Measurements from ENCODE around the gene SPATA7. TPM values are rescaled to one million over a fixed set of nuclear protein-coding genes. Genes with fewer than 3 reads are reported as not detected.

SPATA7 gene
- total RNA-seq (1 to 10 TPM; 3.4 to 3.7 TPM), polyA plus RNA-seq (1 to 10 TPM; 4.2 to 8.5 TPM)

- Mint-ChIP-seq H3K36me3 (peaks cover 0 to 9% of the 10 kb centered on the region in 2 donors), H3K9me3 (peaks cover 0 to 2% (median 0%) of the 10 kb centered on the region in 8 donors), H3K27ac (peak within 1 kb of the TSS; percentile 75 to 96 (median 93)), H3K4me3 (peak within 1 kb of the TSS; percentile 95 to 97 (median 96)), H3K4me1 (peaks cover 10 to 23% (median 16%) of the 10 kb centered on the region in 4 donors), H3K27me3 (no peaks in the 10 kb centered on the region)
- Histone ChIP-seq H3K9me3 (ENCODE audit: control insufficient read depth in 1 of 2, low read length in 2 of 2) (no peaks in the 10 kb centered on the region), H3K27ac (ENCODE audit: low read depth, low read length) (peak within 1 kb of the TSS; percentile 72), H3K27me3 (ENCODE audit: insufficient read depth, low read length) (no peaks in the 10 kb centered on the region), H3K4me3 (ENCODE audit: low read length in 2 of 2) (peak within 1 kb of the TSS; percentile 97 to 98), H3K36me3 (ENCODE audit: insufficient read depth, low read length) (no peaks in the 10 kb centered on the region), H3K4me1 (ENCODE audit: insufficient read depth, low read length) (peaks cover 15% of the 10 kb centered on the region)
- ChIA-PET POLR2A (ENCODE audit: partially characterized antibody) (interaction anchor here (1.5 kb wide), 1 partner anchor 393 kb away, joined by 4 read pairs; the partner anchor contains the start of gene GALC), CTCF (ENCODE audit: partially characterized antibody) (interaction anchor here (1.0 to 1.3 kb wide), 2 partner anchors 196 to 440 kb away, joined by 5 read pairs; no protein-coding TSS in a partner anchor)
- DNase-seq: peak; percentile 70 to 74 (median 71)
- intact Hi-C loops (cut with micrococcal nuclease): loop anchor here (10.0 kb wide), 1 partner anchor 441 kb away; no protein-coding TSS in a partner anchor
These were observed at the start of gene SPATA7 for GRCh38 chr14:88385212-88386101. Gene SPATA7, plus strand, starts transcription at chr14:88385657. Its CDS starts 162 bp downstream, at chr14:88385819.

GRCh38 chr14:88340357-88340756 lies 45.1 kb upstream of the SPATA7 start:
- H3K27me3 ChIP-seq (ENCODE audit: insufficient read depth, low read length): no peaks in the 10 kb centered on the region
- Mint-ChIP-seq H3K4me3 (no peak overlapping the region), H3K9me3 (no peaks in the 10 kb centered on the region), H3K4me1 (no peaks in the 10 kb centered on the region), H3K27me3 (peaks cover 7 to 20% of the 10 kb centered on the region in 2 donors), H3K27ac (no peak overlapping the region), H3K36me3 (no peaks in the 10 kb centered on the region)
- DNase-seq: no peak
- intact Hi-C loops (cut with micrococcal nuclease): no loop called here
- H3K36me3 ChIP-seq (ENCODE audit: insufficient read depth, low read length): no peaks in the 10 kb centered on the region
- CTCF ChIA-PET (ENCODE audit: partially characterized antibody): interaction anchor here (1.1 kb wide), 1 partner anchor 10 kb away, joined by 3 read pairs; no protein-coding TSS in a partner anchor
- H3K4me1 ChIP-seq (ENCODE audit: insufficient read depth, low read length): no peaks in the 10 kb centered on the region
- no peak overlapping the region for H3K27ac ChIP-seq (ENCODE audit: low read depth, low read length)
- H3K4me3 ChIP-seq (ENCODE audit: low read length in 2 of 2): no peak overlapping the region
- H3K9me3 ChIP-seq (ENCODE audit: control insufficient read depth in 1 of 2, low read length in 2 of 2): no peaks in the 10 kb centered on the region
- POLR2A ChIA-PET (ENCODE audit: partially characterized antibody): no interaction called here

- no peaks in the 10 kb centered on the region for H3K36me3 Mint-ChIP-seq
- CTCF ChIA-PET (ENCODE audit: partially characterized antibody): no interaction called here
- H3K27ac ChIP-seq (ENCODE audit: low read depth, low read length): no peak overlapping the region
- no peaks in the 10 kb centered on the region for H3K27me3 ChIP-seq (ENCODE audit: insufficient read depth, low read length)
- POLR2A ChIA-PET (ENCODE audit: partially characterized antibody): no interaction called here
- H3K4me3 ChIP-seq (ENCODE audit: low read length in 2 of 2): no peak overlapping the region
- no peak overlapping the region for H3K27ac Mint-ChIP-seq
- no peaks in the 10 kb centered on the region for H3K36me3 ChIP-seq (ENCODE audit: insufficient read depth, low read length)
- intact Hi-C loops (cut with micrococcal nuclease): no loop called here
- H3K27me3 Mint-ChIP-seq: peaks cover 1 to 15% of the 10 kb centered on the region in 2 donors
- H3K9me3 Mint-ChIP-seq: no peaks in the 10 kb centered on the region
- H3K4me3 Mint-ChIP-seq: no peak overlapping the region
- DNase-seq: no peak
- no peaks in the 10 kb centered on the region for H3K9me3 ChIP-seq (ENCODE audit: control insufficient read depth in 1 of 2, low read length in 2 of 2)
- H3K4me1 ChIP-seq (ENCODE audit: insufficient read depth, low read length): no peaks in the 10 kb centered on the region
- no peaks in the 10 kb centered on the region for H3K4me1 Mint-ChIP-seq
These were observed 42.5 kb upstream of the SPATA7 start for GRCh38 chr14:88342980-88343379.

- H3K27ac Mint-ChIP-seq: no peak overlapping the region
- no peaks in the 10 kb centered on the region for H3K36me3 Mint-ChIP-seq
- intact Hi-C loops (cut with micrococcal nuclease): no loop called here
- Histone ChIP-seq H3K27ac (ENCODE audit: low read depth, low read length) (no peak overlapping the region), H3K4me1 (ENCODE audit: insufficient read depth, low read length) (no peaks in the 10 kb centered on the region), H3K4me3 (ENCODE audit: low read length in 2 of 2) (no peak overlapping the region), H3K9me3 (ENCODE audit: control insufficient read depth in 1 of 2, low read length in 2 of 2) (no peaks in the 10 kb centered on the region), H3K36me3 (ENCODE audit: insufficient read depth, low read length) (no peaks in the 10 kb centered on the region), H3K27me3 (ENCODE audit: insufficient read depth, low read length) (no peaks in the 10 kb centered on the region)
- CTCF ChIA-PET (ENCODE audit: partially characterized antibody): no interaction called here
- DNase-seq: no peak
- H3K4me1 Mint-ChIP-seq: no peaks in the 10 kb centered on the region
- H3K27me3 Mint-ChIP-seq: peaks cover 1 to 8% of the 10 kb centered on the region in 2 donors
- no peak overlapping the region for H3K4me3 Mint-ChIP-seq
- POLR2A ChIA-PET (ENCODE audit: partially characterized antibody): no interaction called here
- no peaks in the 10 kb centered on the region for H3K9me3 Mint-ChIP-seq
These were observed 39.3 kb upstream of the SPATA7 start for GRCh38 chr14:88346048-88346639.

- no peak for DNase-seq
- CTCF ChIA-PET (ENCODE audit: partially characterized antibody): no interaction called here
- Mint-ChIP-seq H3K4me3 (no peak overlapping the region), H3K9me3 (no peaks in the 10 kb centered on the region), H3K27me3 (no peaks in the 10 kb centered on the region), H3K4me1 (no peaks in the 10 kb centered on the region), H3K27ac (no peak overlapping the region), H3K36me3 (no peaks in the 10 kb centered on the region)
- Histone ChIP-seq H3K36me3 (ENCODE audit: insufficient read depth, low read length) (no peaks in the 10 kb centered on the region), H3K27ac (ENCODE audit: low read depth, low read length) (no peak overlapping the region), H3K4me1 (ENCODE audit: insufficient read depth, low read length) (no peaks in the 10 kb centered on the region), H3K9me3 (ENCODE audit: control insufficient read depth in 1 of 2, low read length in 2 of 2) (no peaks in the 10 kb centered on the region), H3K27me3 (ENCODE audit: insufficient read depth, low read length) (no peaks in the 10 kb centered on the region), H3K4me3 (ENCODE audit: low read length in 2 of 2) (no peak overlapping the region)
- intact Hi-C loops (cut with micrococcal nuclease): no loop called here
- POLR2A ChIA-PET (ENCODE audit: partially characterized antibody): no interaction called here
These were observed 36.9 kb upstream of the SPATA7 start for GRCh38 chr14:88348546-88348945.

GRCh38 chr14:88351966-88352691 lies 33.3 kb upstream of the SPATA7 start:
- H3K4me3 Mint-ChIP-seq: no peak overlapping the region
- Histone ChIP-seq H3K4me3 (ENCODE audit: low read length in 2 of 2) (no peak overlapping the region), H3K9me3 (ENCODE audit: control insufficient read depth in 1 of 2, low read length in 2 of 2) (no peaks in the 10 kb centered on the region), H3K36me3 (ENCODE audit: insufficient read depth, low read length) (no peaks in the 10 kb centered on the region), H3K27ac (ENCODE audit: low read depth, low read length) (no peak overlapping the region), H3K27me3 (ENCODE audit: insufficient read depth, low read length) (no peaks in the 10 kb centered on the region), H3K4me1 (ENCODE audit: insufficient read depth, low read length) (no peaks in the 10 kb centered on the region)
- intact Hi-C loops (cut with micrococcal nuclease): no loop called here
- no peaks in the 10 kb centered on the region for H3K4me1 Mint-ChIP-seq
- ChIA-PET POLR2A (ENCODE audit: partially characterized antibody) (no interaction called here), CTCF (ENCODE audit: partially characterized antibody) (no interaction called here)
- H3K27ac Mint-ChIP-seq: no peak overlapping the region
- DNase-seq: no peak
- H3K9me3 Mint-ChIP-seq: no peaks in the 10 kb centered on the region
- no peaks in the 10 kb centered on the region for H3K27me3 Mint-ChIP-seq
- H3K36me3 Mint-ChIP-seq: no peaks in the 10 kb centered on the region

GRCh38 chr14:88352698-88353097 lies 32.8 kb upstream of the SPATA7 start:
- intact Hi-C loops (cut with micrococcal nuclease): no loop called here
- Mint-ChIP-seq H3K9me3 (no peaks in the 10 kb centered on the region), H3K36me3 (no peaks in the 10 kb centered on the region), H3K27ac (no peak overlapping the region), H3K4me1 (no peaks in the 10 kb centered on the region), H3K27me3 (no peaks in the 10 kb centered on the region), H3K4me3 (no peak overlapping the region)
- Histone ChIP-seq H3K9me3 (ENCODE audit: control insufficient read depth in 1 of 2, low read length in 2 of 2) (no peaks in the 10 kb centered on the region), H3K4me1 (ENCODE audit: insufficient read depth, low read length) (no peaks in the 10 kb centered on the region), H3K27ac (ENCODE audit: low read depth, low read length) (no peak overlapping the region), H3K36me3 (ENCODE audit: insufficient read depth, low read length) (no peaks in the 10 kb centered on the region), H3K4me3 (ENCODE audit: low read length in 2 of 2) (no peak overlapping the region), H3K27me3 (ENCODE audit: insufficient read depth, low read length) (no peaks in the 10 kb centered on the region)
- no peak for DNase-seq
- ChIA-PET CTCF (ENCODE audit: partially characterized antibody) (interaction anchor here (0.6 kb wide), 1 partner anchor 18 kb away, joined by 3 read pairs; no protein-coding TSS in a partner anchor), POLR2A (ENCODE audit: partially characterized antibody) (no interaction called here)

All from CD4-positive, alpha-beta memory T cell (primary cell).